GM12878 (cell line): ENCODE measurements around the gene ADCK1.

Source experiments
- CTCF ChIP-seq, 3 experiments: IDR thresholded peaks in 2 of 3; conservative IDR thresholded peaks in 1 of 3; 2 replicates each; pipeline ENCODE4 v1.5.1; 2011; ENCODE audit warnings: low read depth in 3 of 3, low read length in 3 of 3, mild to moderate bottlenecking in 3 of 3, control low read depth in 2 of 3, moderate library complexity in 2 of 3, inconsistent platforms in 1 of 3, mixed read lengths in 1 of 3; ENCODE audit not compliant: control insufficient read depth in 2 of 3, insufficient read depth in 1 of 3; ENCODE audit errors: extremely low read depth in 1 of 3
- REST ChIP-seq: IDR thresholded peaks from 2 replicates; pipeline ENCODE4 v1.6.1; 2012; ENCODE audit warnings: mild to moderate bottlenecking, low read depth, low read length
- SMC3 ChIP-seq: IDR thresholded peaks from 2 replicates; pipeline ENCODE4 v1.6.1; 2011; ENCODE audit warnings: low read length, improper control_type of control experiment, borderline replicate concordance
- SPI1 ChIP-seq: IDR thresholded peaks from 2 replicates; pipeline ENCODE4 v1.6.1; 2011; ENCODE audit warnings: low read depth, mild to moderate bottlenecking, low read length, moderate library complexity, borderline replicate concordance; ENCODE audit not compliant: insufficient read depth
- ZNF687 ChIP-seq: fragments of 450-650 bp; IDR thresholded peaks from 2 replicates; pipeline ENCODE4 v1.6.1; 2017; ENCODE audit warnings: mild to moderate bottlenecking, moderate library complexity

- TF ChIP-seq CTCF (IDR thresholded peaks at IDR 0.05 in 2 of 3, conservative IDR thresholded peaks at IDR 0.05 in 1 of 3; ENCODE audit: control insufficient read depth in 2 of 3, extremely low read depth in 1 of 3, insufficient read depth in 1 of 3, low read depth in 3 of 3, low read length in 3 of 3) (no peak), SPI1 (no peak), SMC3 (no peak), ZNF687 (no peak), REST (no peak)
These were observed 70.7 kb downstream of the ADCK1 start for GRCh38 chr14:77870646-77871045.
